A673 (cell line): ENCODE results near the gene MDP1. TPM values are rescaled to one million over a fixed set of nuclear protein-coding genes. Genes with fewer than 3 reads are reported as not detected.
"Not testable (repeated sequence)": the region's sequence is repeated elsewhere in the genome, so short reads cannot be mapped to it uniquely, and the experiment has no call there.

Experiments used
- BruUV-seq: library from RNA; stranded (reverse); fragments of 400-500 nt; replicated peaks from 2 replicates; lab custom pipeline; 2021; lab: Mats Ljungman, UMichigan
- CTCF ChIA-PET: fragments of 300-600 bp; sonication (Branson Sonifier 250); formaldehyde crosslinking; loops from one replicate; lab custom pipeline; 2022; ENCODE audit warnings: antibody characterized with exemption; lab: Charles Lee
- POLR2A ChIA-PET: fragments of 300-600 bp; sonication (Branson Sonifier 250); formaldehyde crosslinking; loops from one replicate; lab custom pipeline; 2022; ENCODE audit warnings: antibody characterized with exemption; ENCODE audit not compliant: low non-redundant PET; lab: Charles Lee
- DNase-seq: peaks from one replicate; pipeline ENCODE4 v3.0.0-alpha.2; 2015; ENCODE audit warnings: low spot score
- H3K27ac ChIP-seq: fragments of 200-600 bp; sonication (generic); 2 replicates; pipeline ENCODE4 v1.5.1; 2016; ENCODE audit warnings: mixed run types, low read depth, mild to moderate bottlenecking, mixed read lengths, antibody characterized with exemption, low read length; ENCODE audit not compliant: poor library complexity, severe bottlenecking
- H3K27me3 ChIP-seq: fragments of 200-600 bp; sonication (generic); replicated peaks from 2 replicates; pipeline ENCODE4 v1.6.1; 2017; ENCODE audit warnings: mixed run types, low read depth, mild to moderate bottlenecking, mixed read lengths, antibody characterized with exemption, low read length; ENCODE audit not compliant: insufficient read depth, poor library complexity
- H3K36me3 ChIP-seq: fragments of 200-600 bp; sonication (generic); 2 replicates; pipeline ENCODE4 v1.6.1; 2016; ENCODE audit warnings: mixed run types, mild to moderate bottlenecking, mixed read lengths, antibody characterized with exemption, low read length; ENCODE audit not compliant: insufficient read depth, poor library complexity, severe bottlenecking
- H3K4me1 ChIP-seq: fragments of 200-600 bp; sonication (generic); 2 replicates; pipeline ENCODE4 v1.6.1; 2017; ENCODE audit warnings: mixed run types, mild to moderate bottlenecking, mixed read lengths, antibody characterized with exemption, low read length; ENCODE audit not compliant: insufficient read depth, poor library complexity, severe bottlenecking
- H3K4me3 ChIP-seq: fragments of 200-600 bp; sonication (generic); 2 replicates; pipeline ENCODE4 v1.5.1; 2016; ENCODE audit warnings: low read depth, mixed run types, mild to moderate bottlenecking, mixed read lengths, low read length; ENCODE audit not compliant: poor library complexity, severe bottlenecking
- H3K9me3 ChIP-seq: fragments of 200-600 bp; sonication (generic); 2 replicates; pipeline ENCODE4 v1.6.1; 2016; ENCODE audit warnings: mixed run types, low read depth, mild to moderate bottlenecking, mixed read lengths, antibody characterized with exemption, low read length; ENCODE audit not compliant: poor library complexity, severe bottlenecking
- EZH2 ChIP-seq: fragments of 200-600 bp; sonication (generic); IDR thresholded peaks from 2 replicates; pipeline ENCODE4 v1.6.1; 2017; ENCODE audit warnings: borderline replicate concordance, low read depth, mild to moderate bottlenecking, mixed read lengths, antibody characterized with exemption, low read length; ENCODE audit not compliant: poor library complexity, severe bottlenecking
- intact Hi-C: fragments of 100-400 bp; cut with micrococcal nuclease; formaldehyde crosslinking; loops from one replicate; pipeline ENCODE4 v1.10.0; 2022; ENCODE audit not compliant: unreplicated experiment
- total RNA-seq: library from RNA; stranded (reverse); gene quantifications from 2 replicates; pipeline ENCODE4 v1.2.3, GENCODE V29; 2021
- TF ChIP-seq, protein P1 (sequence below): fragments of 300-800, 200-600 bp; sonication (generic); conservative IDR thresholded peaks from 2 replicates; pipeline ENCODE4 v1.5.1; 2017; ENCODE audit warnings: low read depth, mild to moderate bottlenecking, antibody characterized with exemption, low read length, moderate library complexity, mixed read lengths

The MDP1 gene
- total RNA-seq, 1 experiment from 2014 or later, result 21.3 TPM

DNA sequence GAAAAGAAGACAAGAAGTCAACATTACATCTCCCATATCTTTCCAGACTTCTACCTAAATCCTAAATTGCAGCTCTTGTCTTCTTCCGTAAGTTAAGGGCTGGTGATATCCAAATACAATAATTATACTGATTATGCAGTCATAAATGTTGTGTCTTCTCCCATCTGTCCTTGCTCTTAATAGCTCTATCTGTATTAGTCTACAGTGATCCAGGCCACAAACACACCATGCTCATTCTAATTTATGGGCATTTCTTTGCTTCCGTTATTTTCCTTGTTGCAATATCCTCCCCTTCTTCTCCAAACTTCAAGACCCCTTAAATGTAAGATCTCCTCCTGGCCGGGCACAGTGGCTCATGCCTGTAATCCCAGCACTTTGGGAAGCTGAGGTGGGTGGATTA, 3.7 kb upstream of the MDP1 start:
- intact Hi-C loops, result no loop called here

GRCh38 chr14:24219080-24219479, 3.2 kb upstream of the MDP1 start:
- H3K9me3 ChIP-seq, result no peaks in the 10 kb centered on the region
- ChIA-PET POLR2A (interaction anchor here (0.7 kb wide), 1 partner anchor 14 kb away, joined by 14 read pairs; no protein-coding TSS in a partner anchor), CTCF (interaction anchor here (0.7 kb wide), 1 partner anchor 212 kb away, joined by 28 read pairs; no protein-coding TSS in a partner anchor)
- H3K27me3 ChIP-seq, result no peaks in the 10 kb centered on the region
- intact Hi-C loops, result no loop called here
- no TSS peak for BruUV-seq
- peaks cover 7% of the 10 kb centered on the region for H3K36me3 ChIP-seq
- no peak overlapping the region for H3K27ac ChIP-seq
- peaks cover 3% of the 10 kb centered on the region for H3K4me1 ChIP-seq
- DNase-seq, result no peak
- TF ChIP-seq, protein P1, sequence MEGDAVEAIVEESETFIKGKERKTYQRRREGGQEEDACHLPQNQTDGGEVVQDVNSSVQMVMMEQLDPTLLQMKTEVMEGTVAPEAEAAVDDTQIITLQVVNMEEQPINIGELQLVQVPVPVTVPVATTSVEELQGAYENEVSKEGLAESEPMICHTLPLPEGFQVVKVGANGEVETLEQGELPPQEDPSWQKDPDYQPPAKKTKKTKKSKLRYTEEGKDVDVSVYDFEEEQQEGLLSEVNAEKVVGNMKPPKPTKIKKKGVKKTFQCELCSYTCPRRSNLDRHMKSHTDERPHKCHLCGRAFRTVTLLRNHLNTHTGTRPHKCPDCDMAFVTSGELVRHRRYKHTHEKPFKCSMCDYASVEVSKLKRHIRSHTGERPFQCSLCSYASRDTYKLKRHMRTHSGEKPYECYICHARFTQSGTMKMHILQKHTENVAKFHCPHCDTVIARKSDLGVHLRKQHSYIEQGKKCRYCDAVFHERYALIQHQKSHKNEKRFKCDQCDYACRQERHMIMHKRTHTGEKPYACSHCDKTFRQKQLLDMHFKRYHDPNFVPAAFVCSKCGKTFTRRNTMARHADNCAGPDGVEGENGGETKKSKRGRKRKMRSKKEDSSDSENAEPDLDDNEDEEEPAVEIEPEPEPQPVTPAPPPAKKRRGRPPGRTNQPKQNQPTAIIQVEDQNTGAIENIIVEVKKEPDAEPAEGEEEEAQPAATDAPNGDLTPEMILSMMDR, result no peak
- no peak for TF ChIP-seq EZH2
- H3K4me3 ChIP-seq, result no peak overlapping the region

More for the DNA sequence above, 3.7 kb upstream of the MDP1 start:
- CTCF ChIA-PET, result interaction anchor here (0.7 kb wide), 1 partner anchor 212 kb away, joined by 28 read pairs; no protein-coding TSS in a partner anchor
- Histone ChIP-seq H3K4me1 (peaks cover 3% of the 10 kb centered on the region), H3K9me3 (no peaks in the 10 kb centered on the region), H3K27ac (no peak overlapping the region), H3K36me3 (peaks cover 7% of the 10 kb centered on the region), H3K4me3 (no peak overlapping the region), H3K27me3 (no peaks in the 10 kb centered on the region)
- no peak for DNase-seq
- no TSS peak for BruUV-seq
- no peak for TF ChIP-seq EZH2
- TF ChIP-seq, protein P1, result no peak
- POLR2A ChIA-PET, result interaction anchor here (0.7 kb wide), 1 partner anchor 14 kb away, joined by 14 read pairs; no protein-coding TSS in a partner anchor

GRCh38 chr14:24216876-24217275, 1.0 kb upstream of the MDP1 start:
- POLR2A ChIA-PET, H3K36me3 ChIP-seq, H3K4me1 ChIP-seq, DNase-seq, H3K4me3 ChIP-seq, intact Hi-C loops, BruUV-seq, H3K9me3 ChIP-seq, CTCF ChIA-PET, H3K27me3 ChIP-seq: not testable (repeated sequence)
- peak overlapping the region; percentile 40 for H3K27ac ChIP-seq

- Histone ChIP-seq H3K4me3 (peak overlapping the region; percentile 93), H3K27me3 (no peaks in the 10 kb centered on the region), H3K27ac (peak overlapping the region; percentile 40), H3K9me3 (no peaks in the 10 kb centered on the region), H3K4me1 (peaks cover 9% of the 10 kb centered on the region), H3K36me3 (peaks cover 10% of the 10 kb centered on the region)
- TF ChIP-seq, protein P1, result no peak
- TF ChIP-seq EZH2, result no peak
- POLR2A ChIA-PET, result no interaction called here
- DNase-seq, result no peak
- no TSS peak for BruUV-seq
- intact Hi-C loops, result no loop called here
- CTCF ChIA-PET, result interaction anchor here (1.0 to 1.2 kb wide), 2 partner anchors 81 to 92 kb away, joined by 4 to 6 read pairs; partner anchors contain the start of gene CIDEB
Measured at GRCh38 chr14:24216345-24216699, 456 bp upstream of the MDP1 start.
